Stimulated activated CD8-positive, alpha-beta memory T cell treated with anti-CD3 and anti-CD28 coated beads, Interleukin-12 subunit alpha, Interleukin-12 subunit beta, amount 100 ng/mL, for 4 hours (primary cell): ENCODE results near the gene RASGRP2.

ENCODE experiments used
- DNase-seq: peaks from one replicate; pipeline ENCODE4 v3.0.0-alpha.2; 2020; ENCODE audit warnings: low read depth

The RASGRP2 gene

DNA sequence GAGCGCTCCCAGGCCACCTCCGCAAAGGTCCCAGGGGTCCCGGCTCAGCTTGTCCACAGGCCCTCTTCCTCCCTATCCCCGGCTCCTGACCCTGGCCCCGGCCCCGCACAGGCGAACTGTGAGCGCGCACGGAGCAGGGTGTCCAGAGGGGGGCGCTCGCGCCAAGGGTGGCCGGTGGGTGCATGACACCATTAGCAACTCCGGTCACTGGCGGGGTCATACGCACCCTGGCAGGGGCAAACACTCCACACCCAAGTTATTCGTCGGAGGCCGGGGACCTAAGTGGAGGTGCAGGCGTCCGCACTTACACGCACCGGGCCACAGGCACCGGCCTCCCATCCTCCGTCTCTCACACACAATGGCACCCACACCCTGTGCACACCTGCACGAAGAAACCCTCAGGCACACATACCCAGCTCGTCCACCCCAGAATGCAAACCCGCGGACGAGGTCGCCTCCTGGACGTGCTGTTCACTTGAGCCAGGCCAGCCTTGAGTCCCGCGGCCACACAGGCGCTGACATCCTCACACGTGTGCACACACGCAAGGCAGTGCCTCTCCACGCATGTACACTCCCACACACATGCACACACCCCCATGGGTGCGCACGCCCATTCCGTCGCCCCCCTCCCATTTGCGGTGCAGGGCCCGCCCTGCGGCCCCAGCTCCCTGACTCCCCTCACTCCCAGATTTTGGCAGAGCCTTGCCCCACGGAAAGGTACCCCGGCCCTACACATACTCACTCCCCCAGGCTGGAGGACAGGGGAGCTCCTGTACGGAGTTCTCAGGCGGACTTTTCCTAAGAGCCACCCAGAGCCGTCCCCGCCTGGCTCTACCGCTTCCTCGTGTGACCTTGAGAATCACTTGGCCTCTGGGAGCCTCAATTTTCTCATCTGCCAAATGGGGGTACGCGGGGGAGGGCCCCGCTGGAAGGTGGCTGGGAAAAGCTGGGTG is at the start of gene RASGRP2:
Gene RASGRP2 (minus strand): TSS at position 552 of the 953 bp plus-strand sequence. CDS start 1,276 bp downstream, outside the sequence.
- peak; percentile 67 for DNase-seq

GRCh38 chr11:64792482-64792881 is 48.5 kb upstream of the RASGRP2 start:
- no peak for DNase-seq

DNA sequence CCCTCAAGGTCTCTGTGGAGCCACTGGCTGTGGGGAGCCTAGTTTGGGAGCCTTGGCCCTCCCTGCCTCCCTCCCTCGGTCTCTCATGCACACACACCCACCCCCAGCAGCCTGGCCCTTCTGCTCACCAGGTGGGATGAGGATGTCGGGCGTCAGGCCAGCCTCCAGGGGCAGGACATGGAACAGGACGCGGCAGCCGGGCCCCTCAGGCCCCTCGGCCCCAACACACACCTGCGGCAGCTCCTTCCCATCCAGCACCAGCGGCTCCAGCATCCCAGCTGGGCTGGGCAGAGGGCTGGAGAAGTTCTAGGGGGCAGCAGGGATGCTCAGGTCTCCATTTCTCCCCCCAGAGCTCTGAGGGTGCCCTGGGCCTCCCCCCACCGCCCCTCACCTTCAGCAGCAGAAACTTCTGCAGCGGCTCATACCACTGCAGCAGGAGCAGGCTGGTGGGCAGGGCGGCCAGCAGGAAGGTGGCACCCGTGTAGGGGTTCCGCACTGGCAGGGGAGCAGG is 47.9 kb upstream of the RASGRP2 start:
- DNase-seq: no peak

DNA sequence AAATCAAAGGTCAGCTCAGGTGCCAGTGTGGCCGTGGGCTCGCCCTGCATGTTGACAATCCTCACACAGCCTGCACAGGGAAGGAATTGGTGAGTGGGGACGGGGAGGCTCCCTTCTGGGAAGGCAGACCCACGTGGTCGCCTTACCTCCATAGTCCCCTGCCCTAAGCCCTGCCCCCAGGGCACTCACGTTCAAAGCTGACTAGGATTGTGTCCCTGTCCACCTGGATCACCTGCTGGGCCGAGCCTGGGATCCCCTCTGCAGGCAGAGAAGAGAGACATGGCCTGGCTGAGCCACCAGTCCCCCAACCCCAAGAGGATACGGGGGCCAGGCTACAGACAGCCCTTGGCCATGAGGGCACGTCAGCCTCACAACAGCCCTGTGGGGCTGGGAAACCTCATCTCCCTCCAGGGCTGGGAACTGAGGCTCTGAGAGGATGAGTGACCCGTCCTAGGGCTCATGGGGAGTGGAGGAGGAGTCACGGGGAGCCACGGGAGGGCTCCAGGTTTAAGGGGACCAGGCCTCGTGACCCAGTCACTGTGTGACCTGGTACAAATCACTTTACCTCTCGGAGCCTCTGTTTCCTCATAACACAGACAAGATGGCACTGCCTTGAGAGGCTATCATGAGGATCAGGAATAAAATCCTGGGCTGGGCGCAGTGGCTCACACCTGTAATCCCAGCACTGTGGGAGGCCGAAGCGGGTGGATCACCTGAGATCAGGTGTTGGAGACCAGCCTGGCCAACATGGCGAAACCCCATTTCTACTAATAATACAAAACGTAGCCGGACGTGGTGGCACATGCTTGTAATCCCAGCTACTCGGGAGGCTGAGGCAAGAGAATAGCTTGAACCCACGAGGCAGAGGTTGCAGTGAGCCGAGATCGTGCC is 46.5 kb upstream of the RASGRP2 start:
- DNase-seq: no peak

DNA sequence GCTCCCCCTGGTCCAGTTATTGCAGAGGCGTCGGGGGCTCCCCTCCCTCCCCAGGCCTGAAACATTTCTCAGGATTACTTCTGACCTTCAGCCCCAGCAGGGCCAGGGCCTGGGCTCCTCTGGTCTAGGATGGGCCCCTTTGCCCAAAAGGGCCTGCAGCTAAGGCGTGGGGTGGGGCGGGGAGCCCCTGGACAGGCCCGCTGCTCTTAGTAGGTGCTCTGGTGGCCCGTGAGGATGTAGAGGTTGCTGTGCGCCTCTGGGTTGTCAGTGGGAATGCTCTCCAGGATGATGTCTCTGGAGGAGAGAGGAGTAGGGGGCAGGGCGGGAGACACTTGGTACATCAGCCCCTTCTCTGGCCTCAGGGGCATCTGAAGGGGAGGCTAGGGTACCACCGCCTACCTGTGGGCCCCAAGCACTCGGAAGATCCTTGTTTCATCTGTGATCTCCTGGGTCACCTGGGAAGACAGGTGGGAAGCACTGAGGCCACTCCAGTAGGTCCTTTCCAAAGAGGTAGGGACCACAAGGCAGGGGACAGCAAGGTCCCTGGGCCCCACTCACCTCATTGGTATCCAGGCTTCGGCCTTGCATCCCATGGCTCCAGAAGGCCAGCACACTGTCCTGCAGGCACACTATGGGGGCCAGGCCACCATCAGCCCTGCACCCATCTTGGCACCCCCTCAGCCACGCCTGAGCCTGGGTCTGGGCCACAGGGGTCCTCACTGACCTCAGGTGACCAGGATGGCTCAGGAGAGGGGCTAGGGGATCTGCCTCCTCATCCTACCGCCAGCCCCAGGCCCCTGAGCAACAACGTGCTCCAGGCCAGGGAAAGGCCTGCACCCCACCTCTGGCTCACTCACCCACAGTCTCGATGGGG is 45.6 kb upstream of the RASGRP2 start:
- DNase-seq: no peak

DNA sequence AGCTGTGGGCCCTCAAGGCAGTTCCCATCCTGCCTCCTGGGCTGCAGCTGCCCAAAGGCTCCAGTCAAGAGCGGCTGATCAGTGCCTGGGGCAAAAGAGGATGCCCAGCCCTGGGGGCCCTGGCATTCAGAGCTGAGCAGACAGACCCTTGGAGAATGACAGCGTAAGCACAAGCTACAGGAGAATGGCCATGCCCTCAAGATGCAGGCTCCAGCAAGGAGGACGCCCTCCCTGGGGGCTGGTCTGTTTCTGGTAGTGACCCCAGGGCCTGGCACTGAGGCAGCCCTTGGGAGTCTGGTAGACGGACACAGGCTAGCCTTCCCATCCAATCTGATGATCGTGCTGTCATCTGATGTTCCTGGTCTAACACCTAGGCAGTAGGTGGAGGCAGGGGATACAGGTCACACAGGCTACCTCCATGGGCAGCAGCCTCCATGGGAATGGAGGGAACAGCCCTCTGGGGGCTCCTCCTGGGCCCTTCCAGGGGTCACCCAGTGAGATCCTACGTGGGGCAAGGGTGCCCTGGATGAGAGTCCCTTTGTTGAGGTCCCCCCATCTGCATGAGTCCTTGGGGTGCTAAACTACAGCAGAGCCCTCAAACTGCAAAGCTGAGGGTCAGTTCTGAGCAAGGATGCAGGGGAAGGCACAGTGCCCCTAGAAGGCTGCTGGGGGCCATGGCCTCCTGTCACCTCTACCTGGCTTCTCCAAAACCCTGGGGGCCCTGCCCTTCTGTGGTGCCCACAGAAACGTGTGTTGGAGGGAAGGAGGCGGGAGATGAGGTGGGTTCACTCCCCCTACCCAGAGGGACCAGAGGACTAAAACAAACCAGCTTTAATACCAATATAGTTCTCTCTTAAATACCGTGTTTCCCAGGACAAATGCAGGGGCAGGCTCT is 44.6 kb upstream of the RASGRP2 start:
- DNase-seq: no peak

- DNase-seq: no peak
Measured at GRCh38 chr11:64787526-64788320, 43.8 kb upstream of the RASGRP2 start.

GRCh38 chr11:64786308-64786707 is 42.4 kb upstream of the RASGRP2 start:
- DNase-seq: no peak

DNA sequence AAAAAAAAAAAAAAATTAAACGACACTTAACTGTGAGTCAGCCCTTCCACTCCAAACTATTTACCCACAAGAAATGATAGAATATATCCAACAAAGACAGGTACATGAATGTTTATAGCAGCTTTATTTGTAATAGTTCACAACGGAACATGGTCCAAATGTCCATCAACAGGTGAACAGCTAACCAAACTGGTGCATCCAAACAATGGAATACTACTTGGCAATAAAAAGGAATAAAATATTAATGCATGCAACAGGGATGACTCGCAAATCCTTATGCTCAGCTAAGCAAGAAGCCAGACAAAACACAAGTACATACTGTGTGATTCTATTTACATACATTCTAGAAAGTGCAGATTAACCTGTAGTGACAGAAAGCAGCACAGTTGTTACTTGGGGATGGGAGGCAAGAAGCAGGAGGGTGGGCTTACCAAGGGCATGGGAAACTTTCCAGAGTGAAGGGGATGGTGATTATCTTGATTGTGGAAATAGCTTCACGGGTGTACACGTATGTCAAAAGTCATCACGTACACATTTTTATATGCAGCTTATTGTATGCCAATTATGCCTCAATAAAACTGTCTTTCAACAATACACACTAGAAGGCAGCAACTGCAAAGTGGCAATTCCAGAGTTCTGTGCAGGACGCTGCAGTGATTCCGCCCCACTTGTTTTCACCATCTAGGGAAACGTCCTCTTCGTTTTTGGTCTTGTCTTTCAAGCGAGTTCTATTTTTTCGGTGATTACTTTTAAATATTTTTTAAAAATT is 41.1 kb upstream of the RASGRP2 start:
- no peak for DNase-seq

- DNase-seq: peak; percentile 97
Measured at GRCh38 chr11:64778473-64779298, 34.7 kb upstream of the RASGRP2 start, which contains the start of gene SF1. Gene SF1, minus strand, starts transcription at chr11:64778542. Its CDS starts 150 bp downstream, at chr11:64778392.

DNA sequence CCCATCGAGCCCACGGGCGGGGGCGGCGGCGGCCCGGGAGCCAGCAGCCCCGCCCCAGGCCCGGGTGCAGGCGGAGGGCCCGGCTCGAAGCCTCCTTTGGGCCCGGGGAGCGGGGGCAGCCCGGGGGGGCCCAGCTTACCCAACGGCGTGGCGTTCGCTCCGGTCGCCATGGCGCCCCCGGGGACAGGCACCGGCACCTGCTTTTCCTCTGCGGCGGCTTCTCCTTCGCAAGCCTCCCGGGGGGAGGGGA is 34.2 kb upstream of the RASGRP2 start:
- no peak for DNase-seq

DNA sequence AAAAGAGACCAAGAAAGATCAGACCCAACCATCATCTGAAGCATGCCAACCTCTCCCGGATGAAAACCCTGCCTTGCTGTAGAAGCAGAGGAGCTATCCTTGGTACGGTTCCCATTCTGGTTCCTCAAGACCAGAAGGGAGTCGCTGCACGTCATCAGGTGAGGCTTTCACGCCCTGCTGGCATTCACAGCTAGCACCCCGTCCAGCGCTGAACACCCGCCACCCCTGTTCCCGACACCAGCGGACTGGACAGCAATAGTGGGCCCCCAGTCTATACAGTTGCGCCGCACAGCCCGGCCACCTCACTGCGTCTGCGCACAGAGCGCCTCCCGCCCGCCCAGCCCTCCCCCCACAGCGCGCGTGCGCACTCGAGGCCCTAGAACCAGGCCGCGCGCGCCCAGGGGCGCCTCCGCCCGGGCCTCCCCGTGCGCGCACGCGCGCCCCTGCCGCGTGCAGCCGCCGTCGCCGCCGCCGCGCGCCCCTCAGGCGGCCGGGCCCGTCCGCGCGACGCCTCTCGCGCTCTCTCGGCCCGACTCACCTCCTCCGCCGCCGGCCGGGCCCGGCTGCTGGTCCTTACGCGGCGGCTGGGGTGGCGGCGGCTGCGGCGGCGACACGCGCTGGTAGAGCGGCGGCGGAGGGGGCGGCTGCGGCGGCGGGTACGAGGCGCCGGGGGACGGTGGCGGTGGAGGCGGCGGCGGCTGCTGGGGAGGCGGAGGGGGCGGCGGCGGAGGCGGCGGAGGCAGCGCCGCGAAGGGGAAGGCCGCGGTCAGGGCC is 33.7 kb upstream of the RASGRP2 start:
- DNase-seq: peak; percentile 77

- DNase-seq: no peak
Measured at GRCh38 chr11:64776875-64777274, 32.9 kb upstream of the RASGRP2 start.

DNA sequence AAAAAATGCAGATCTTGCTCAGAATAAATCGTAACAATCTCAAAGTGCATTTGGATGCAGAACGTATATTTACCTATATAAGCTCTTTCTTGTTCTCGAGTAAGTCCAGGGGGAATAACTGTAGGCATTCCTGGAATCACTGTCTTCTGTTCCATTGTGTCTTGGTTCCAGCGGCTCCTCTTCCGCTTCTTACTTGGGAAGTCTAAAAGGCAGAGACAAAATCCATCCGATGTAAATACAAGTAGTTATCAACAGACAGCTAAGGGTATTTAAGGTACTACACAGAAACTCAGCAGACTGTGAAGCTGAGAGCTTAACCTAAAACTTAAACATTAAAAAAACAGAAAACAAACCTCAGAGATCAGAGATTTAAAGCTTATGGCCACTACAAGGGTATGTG is 32.5 kb upstream of the RASGRP2 start:
- DNase-seq: no peak

DNA sequence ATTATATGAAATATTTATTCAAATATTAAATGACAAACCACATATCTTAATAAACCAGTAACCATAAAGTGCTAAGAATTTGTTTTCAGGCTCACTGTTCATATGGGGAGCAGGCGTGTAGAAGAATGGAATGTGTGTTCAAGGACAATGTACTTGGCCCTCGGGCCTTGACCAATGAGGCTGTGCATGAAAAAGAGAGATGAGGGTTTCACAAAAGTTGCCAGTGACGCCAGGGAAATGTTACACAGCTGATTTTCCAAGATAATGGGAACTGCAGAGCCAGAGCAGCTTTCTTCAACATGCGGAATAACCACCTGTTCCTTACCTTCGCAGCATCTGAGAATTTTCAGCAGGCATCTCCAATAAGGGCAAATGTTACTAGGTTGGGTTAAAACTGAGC is 30.2 kb upstream of the RASGRP2 start:
- DNase-seq: no peak

- DNase-seq: no peak
Measured at GRCh38 chr11:64772303-64773018, 28.5 kb upstream of the RASGRP2 start.

GRCh38 chr11:64771861-64772260 is 27.9 kb upstream of the RASGRP2 start:
- no peak for DNase-seq
